T follicular helper cell (primary cell): Measurements from ENCODE around the gene OSCAR.
"Not testable (repeated sequence)": the region's sequence is repeated elsewhere in the genome, so short reads cannot be mapped to it uniquely, and the experiment has no call there.

ENCODE experiments used
- DNase-seq: peaks from one replicate; pipeline ENCODE4 v3.0.0-alpha.2; 2020; ENCODE audit warnings: low read depth

The OSCAR gene

DNA sequence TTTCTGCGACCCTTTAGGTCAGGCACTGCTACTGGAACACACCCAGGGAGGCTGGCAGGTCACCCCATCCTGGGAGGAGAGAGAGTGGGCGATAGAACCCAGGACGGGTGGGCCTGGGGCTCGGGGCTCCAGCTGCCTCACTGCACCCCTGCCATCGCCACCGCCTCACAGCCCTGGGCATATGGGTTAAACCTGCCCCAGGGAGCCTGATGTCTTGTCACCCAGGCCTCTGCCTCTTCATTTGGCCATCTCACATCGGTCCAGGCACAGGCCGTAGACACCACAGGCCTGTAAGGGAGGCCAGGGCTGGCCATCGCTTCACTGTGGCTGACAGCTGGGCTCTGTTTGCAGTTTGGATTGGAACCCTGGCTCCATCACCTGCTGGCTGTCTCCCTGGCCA, 25.1 kb upstream of the OSCAR start:
- no peak for DNase-seq

DNA sequence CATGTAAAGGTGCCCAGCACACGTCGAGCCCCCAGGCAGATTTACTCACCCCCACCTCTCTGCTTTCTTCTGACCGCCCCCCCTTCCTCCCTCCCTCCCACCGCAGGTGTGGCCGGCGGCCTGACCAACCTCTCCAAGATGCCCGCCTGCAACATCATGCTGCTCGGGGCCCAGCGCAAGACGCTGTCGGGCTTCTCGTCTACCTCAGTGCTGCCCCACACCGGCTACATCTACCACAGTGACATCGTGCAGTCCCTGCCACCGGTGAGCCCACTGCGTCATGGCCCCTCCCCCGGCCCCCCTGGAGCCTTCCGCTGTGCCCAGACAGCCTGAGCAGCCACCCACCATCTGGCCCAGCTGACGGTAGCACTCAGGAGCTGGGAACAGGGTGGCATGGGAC, 23.8 kb upstream of the OSCAR start:
- no peak for DNase-seq

DNA sequence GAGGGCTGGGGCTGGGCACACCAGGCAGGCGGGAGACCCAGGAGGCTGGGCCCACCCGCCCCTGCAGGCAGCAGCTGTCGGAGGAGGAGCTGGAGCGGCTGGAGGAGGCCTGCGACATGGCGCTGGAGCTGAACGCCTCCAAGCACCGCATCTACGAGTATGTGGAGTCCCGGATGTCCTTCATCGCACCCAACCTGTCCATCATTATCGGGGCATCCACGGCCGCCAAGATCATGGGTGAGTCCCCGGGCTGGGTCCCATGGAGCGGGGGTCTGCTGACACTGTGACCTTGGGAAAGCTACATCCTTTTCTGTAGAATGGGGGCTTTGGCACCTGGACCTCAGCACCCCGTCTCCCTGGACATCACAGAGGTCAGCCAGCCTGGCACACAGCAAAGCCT, 23.1 kb upstream of the OSCAR start:
- DNase-seq: no peak

DNA sequence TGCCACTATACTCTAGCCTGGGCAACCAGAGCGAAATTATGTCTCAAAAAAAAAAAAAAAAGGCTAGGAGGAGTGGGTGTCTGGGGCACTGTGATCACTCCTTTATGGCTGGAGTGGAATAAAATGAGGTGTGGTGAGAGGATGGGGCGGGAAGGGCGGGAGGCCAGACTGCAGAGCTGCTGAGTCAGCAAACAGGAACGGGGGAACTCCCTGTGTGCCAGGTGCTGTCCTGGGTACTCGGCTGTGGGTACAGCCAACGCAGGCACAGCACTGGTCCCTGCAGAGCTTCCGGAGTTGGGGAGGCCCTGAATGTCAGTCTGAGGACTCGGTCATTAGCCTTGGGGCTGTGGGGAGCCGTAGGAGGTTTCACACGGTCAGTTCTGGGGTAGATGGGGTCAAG, 20.7 kb upstream of the OSCAR start:
- DNase-seq: no peak

DNA sequence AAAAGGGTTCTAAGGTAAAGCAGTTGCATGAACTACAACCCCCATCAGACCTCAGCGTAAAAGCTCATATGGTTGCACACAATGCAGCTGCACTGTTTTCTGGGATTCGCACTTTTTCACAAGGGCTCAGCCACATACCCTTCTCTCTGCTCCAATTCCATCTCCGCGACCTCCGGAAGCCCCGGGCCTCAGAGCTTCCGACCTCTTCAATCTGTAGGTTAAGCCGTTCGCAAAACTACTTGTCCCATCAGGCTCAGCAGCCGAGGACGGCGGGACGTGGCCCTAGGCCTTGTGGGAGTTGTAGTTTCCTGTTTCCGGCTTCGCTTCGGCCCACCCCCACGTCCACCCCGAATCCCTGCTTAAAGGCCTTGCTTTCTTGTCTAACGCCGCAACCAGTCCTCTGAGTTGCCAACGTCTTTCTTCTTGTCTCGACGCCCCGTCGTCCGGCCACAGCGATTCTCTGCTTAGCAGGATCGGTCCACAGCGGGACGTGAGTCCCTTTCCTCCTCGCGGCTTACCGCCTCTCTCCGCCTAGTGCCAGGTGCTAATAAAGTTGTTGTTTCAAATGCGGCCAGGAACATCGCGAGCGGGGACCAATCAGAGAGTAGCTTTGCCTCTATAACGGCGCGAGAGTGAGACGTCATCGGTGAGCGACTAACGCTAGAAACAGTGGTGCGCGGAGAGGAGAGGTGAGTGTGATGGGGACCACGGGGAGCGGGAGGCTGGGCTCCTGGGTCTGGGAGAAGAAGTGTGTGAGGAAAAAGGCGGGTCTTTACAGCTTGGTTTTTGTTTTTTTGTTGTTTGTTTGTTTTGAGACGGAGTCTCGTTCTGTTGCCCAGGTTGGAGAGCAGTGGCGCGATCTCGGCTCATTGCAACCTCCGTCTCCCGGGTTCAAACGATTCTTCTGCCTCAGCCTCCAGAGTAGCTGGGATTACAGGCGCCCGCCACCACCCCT, 14.8 kb upstream of the OSCAR start, which contains the start of the genes PRPF31 and TFPT:
TSS of gene PRPF31 (plus strand) at position 646 of the 955 bp plus-strand sequence. CDS start 2,525 bp downstream, outside the sequence.
TSS of gene TFPT (minus strand) at position 549 of the 955 bp plus-strand sequence. CDS start at position 161, 388 bp downstream.
- peak; percentile 97 for DNase-seq

DNA sequence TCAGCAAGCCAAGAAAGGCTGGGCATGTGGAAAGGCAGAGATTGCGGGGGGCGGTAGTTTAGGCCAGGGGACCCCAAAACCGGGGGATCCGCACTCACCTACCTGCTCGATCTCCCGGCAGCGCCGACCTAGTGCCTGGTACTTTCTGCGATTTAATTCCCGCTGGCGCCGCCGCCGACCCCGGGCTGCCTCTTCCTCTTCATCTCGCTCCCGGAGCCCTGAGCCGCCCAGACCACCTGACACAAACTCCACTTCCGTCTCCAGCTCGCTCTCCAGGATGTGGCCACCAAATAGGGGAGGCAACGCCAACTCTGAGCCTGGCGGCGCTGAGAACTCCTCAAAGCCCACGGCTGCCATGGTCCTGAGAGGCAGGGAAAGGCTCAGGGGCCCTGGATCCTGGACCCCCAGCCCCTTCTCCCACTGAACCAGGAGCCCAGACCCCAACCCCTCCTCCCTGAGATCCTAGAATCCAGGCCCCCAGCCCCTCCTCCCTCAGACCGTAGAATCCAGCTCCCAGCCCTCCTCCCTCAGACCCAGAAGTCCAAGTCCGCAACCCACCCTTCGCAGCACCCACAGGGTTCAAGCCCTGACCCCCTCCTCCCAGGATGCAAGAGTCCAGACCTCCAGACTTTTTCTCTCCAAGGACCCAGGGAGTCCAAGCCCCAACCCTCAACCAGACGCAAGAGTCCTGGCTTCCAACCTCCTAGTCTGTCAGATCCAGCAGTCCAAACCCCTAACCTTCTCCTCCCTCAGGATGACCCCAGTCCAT, 13.9 kb upstream of the OSCAR start:
- DNase-seq: peak; percentile 36

DNA sequence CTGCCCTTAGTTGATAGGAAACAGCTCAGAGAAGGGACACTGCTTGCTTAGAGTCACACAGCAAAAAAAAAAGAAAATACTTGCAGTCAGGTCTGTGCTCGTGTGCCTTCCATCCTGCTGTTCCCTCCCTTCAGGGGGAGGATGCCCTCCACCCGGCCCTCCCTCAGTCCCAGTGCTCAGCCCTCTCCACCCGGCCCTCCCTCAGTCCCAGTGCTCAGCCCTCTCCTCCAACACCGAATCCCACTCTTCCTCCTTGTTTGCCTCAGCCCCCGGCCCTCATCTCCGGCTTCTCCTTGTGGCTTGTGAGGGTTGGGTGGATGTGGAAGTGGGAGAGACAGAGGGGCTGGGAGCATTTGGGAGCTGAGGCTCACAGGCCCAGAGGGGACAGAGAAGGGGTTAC, 9.0 kb upstream of the OSCAR start:
- no peak for DNase-seq

DNA sequence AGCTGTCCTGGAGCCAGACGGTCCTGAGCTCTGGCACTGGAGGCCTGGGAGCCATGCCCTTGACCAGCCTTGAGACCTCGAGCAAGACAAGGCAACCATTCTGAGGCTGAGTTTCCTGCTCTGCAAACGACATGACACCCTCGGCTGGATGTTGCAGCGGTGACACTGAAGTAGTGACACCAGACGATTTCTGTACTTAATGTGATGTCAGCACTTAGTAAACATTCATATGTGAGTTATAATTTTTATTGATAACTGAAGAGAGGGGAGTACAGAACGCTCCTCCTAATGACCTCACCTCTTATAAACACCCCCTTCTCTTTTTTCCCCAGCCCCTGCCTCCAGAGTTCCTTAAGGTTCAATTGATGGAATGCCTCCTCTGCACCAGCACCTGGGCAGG, 7.9 kb upstream of the OSCAR start:
- DNase-seq: no peak

DNA sequence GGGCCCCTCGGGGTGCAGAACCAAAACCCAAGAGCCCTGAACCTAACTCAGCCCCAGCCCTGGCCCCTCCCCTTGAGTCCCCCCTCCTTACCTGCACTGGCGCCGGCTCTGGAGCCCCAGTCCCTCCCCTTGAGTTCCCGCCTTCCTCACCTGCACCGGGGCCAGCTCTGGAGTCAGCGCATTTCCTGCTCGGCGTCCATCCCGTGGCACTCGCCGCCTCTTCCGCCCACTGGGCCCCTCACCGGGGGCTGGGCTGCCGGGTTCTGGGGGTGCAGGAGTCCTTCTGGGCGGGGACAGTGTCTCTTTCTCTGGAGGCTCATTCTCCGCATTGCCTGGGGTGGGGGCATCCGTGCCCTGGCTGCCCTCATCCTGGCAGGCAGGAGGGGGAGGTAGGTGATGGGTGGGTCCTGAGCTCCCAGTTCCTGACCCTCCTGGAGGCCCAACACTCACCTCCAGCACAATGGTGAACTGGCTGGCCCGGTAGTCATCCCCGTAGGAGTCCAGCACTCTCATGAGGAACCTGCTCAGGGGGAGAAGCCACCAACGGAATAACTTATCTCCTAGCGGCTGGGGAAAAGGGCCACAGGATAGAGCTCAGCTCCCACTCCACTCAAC, 7.4 kb upstream of the OSCAR start:
- no peak for DNase-seq

DNA sequence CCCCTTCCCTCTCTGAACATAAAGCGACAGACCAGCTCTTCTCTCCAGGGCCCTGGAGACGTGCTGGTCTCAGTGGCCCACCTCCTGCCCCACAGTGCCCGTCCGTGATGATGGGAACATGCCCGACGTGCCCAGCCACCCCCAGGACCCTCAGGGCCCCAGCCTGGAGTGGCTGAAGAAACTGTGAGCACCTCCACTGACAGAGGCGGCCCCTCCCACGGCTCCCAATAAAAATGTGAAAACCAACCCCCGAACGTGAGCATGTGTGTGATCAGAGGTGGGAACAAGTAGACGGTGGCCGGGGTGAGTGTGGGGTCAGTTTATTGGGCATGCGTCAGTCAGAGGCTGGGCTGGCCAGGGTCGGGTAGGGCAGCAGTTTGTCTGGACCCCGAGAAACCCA, 6.1 kb upstream of the OSCAR start:
- no peak for DNase-seq

DNA sequence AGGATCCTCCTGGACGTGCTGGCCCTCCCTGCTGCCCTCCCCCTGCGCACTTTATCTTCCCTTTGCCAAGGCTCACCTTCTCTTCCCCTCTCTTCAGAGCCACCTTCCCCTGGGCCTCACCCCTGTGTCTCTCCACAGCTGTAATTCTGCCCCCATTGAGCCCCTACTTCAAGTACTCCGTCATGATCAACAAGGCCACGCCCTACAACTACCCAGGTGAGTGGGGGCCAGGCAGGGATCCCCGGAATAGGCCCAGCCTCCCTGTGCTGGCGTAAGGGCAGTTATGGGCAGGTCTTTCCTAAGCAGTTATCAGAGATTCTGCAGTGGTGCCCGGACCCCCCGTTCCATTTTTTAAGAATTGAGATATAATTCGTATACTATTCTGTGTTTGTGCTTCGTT, 5.2 kb upstream of the OSCAR start:
- DNase-seq: no peak

DNA sequence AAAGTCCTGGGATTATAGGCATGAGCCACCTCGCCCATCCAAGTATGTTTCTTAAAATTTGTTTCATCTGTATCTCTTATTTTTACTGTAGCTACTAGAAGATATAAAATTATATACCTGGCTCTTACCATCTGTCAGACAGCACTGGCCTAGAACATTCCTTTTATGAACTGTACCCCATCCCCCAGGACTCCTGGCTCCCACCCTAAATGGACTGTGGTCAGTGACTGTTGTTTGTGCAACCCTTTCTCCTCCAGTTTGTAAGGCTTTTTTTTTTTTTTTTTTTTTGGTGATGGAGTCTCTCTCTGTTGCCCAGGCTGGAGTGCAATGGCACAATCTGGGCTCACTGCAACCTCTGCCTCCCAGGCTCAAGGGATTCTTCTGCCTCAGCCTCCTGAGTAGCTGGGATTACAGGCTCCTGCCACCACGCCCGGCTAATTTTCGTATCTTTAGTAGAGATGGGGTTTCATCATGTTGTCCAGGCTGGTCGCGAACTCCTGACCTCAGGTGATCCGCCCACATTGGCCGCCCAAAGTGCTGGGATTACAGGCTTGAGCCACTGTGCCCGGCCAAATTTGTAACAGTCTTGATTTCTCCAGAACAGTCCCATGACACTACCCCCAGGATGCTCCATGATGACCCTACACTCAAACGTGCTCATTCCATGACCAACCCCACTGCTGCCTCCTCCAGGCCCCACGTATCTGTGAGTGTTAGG, 4.6 kb upstream of the OSCAR start:
- DNase-seq: no peak

DNA sequence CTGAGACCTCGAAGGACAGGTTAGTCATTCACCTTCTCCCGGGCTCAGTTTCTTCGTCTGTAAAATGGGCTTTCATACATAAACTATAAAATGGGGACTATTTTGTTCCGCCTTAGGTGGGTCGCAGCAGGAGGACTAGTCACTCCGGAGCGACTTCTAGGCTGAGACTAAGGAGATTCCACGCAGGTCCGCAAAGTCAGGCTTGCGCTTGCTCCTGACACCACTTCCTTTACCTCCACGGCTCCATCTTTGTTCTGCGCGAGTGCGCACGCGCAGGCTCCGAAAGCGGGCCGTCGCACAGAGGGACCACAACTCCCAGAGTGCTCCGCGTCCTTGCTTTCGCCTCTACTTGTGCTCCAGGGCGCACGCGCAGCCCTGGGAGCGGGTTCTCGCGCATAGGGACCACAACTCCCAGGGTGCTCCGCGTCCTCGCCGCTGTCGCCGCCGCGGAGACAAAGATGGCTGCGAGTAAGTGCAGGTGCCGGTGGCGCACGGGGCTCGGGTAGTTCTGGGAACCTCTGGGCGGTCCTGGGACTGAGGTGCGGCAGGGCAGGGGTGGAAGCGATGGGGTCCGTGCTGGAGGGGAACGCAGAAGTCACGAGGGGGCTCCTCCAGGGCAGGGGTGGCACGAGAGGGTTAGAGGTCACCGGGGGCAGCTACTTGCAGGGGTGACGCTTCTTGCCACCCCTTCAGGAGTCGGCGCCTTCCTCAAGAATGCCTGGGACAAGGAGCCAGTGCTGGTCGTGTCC, 2.0 kb upstream of the OSCAR start, which contains the start of gene NDUFA3:
TSS of gene NDUFA3 (plus strand) at position 435 of the 749 bp plus-strand sequence. CDS start at position 459, 24 bp downstream.
- DNase-seq: peak; percentile 97

DNA sequence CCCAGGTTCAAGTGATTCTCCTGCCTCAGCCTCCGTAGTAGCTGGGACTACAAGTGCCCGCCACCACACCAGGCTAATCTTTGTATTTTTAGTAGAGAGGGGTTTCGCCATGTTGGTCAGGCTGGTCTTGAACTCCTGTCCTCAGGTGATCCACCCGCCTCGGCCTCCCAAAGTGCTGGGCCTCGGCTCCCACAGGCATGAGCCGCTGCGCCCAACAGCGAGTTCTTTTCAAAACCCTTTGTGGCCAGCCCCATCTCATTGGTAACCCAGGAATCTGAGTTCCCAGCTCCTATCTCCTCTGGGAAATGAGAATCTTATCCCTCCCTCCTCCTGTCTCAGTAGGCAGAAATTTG, 724 bp downstream of the OSCAR start:
- not testable (repeated sequence) for DNase-seq

DNA sequence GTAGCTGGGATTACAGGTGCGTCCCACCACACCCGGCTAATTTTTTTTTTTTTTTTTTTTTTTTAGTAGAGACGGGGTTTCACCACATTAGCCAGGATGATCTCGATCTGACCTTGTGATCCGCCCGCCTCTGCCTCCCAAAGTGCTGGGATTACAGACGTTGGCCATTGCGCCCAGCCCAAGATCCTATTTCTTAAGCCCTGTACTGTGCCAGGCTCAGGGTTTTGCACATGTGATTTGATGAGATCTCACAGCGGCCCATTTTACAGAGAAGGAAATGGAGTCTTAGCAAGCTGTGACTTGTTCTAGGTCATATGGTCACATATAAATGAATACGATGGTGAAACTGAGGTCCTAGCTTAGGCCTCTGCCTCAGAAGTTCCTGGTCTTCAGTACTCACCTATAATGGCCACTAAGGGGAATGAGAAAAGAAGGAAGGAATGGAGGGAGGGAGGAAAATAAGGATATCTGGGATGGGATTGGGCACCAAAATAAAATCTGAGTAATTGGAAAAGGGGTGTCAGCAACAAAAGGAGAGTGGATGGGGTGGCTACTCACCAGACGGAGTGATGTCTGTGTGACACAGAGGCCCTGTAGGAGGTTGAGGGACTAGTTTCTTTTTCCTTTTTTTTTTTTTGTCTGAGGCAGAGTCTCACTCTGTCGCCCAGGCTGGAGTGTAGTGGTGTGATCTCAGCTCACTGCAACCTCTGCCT, 1.3 kb downstream of the OSCAR start:
- no peak for DNase-seq

DNA sequence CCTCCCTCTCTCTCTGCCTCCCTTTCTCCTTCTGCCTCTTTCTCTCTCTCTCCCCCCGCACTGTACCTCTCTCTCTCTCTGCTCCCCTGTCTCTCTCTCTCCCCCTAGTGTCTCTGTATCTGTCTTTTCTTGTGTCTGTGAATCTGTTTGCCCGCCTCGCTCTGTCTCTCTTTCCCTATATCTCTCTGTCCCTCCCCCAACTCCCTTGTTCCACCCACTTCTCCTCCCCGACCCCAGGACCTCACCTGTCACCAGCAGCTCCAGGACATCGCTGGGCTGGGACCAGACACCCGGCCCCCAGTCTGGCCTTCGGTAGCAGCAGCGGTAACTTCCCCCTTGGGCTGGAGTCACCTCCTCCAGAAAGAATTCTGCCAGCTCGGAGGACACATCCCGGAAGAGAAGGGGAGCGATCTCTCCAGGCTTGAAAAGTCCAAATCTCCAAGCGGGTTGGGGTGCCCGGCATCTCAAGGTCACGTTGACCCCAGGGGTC, 3.9 kb downstream of the OSCAR start:
- DNase-seq: no peak

DNA sequence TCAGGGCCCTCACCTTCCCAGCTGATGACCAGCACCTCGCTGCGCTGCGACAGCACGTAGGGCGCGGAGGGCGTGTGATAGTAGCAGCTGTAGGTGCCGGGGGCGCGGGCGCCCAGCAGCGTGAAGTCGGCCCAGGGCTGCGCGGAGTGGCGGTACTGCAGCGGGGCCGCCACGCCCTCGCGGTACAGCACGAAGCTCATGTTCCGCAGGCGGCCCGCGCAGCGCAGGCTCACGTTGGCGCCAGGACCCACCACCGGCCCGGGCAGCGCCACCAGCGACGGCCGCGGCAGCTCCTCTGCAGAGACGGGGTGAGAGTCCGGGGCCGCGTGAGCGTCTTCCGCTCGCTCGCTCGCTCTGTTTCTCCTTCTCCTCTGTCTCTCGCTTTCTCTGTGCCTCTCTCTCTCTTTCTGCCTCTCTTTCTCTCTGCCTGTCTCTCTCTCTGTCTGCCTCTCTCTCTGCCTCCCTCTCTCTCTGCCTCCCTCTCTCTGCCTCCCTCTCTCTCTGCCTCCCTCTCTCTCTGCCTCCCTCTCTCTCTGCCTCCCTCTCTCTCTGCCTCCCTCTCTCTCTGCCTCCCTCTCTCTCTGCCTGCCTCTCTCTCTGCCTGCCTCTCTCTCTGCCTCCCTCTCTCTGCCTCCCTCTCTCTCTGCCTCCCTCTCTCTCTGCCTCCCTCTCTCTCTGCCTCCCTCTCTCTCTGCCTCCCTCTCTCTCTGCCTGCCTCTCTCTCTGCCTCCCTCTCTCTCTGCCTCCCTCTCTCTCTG, 4.6 kb downstream of the OSCAR start:
- DNase-seq: peak; percentile 15

DNA sequence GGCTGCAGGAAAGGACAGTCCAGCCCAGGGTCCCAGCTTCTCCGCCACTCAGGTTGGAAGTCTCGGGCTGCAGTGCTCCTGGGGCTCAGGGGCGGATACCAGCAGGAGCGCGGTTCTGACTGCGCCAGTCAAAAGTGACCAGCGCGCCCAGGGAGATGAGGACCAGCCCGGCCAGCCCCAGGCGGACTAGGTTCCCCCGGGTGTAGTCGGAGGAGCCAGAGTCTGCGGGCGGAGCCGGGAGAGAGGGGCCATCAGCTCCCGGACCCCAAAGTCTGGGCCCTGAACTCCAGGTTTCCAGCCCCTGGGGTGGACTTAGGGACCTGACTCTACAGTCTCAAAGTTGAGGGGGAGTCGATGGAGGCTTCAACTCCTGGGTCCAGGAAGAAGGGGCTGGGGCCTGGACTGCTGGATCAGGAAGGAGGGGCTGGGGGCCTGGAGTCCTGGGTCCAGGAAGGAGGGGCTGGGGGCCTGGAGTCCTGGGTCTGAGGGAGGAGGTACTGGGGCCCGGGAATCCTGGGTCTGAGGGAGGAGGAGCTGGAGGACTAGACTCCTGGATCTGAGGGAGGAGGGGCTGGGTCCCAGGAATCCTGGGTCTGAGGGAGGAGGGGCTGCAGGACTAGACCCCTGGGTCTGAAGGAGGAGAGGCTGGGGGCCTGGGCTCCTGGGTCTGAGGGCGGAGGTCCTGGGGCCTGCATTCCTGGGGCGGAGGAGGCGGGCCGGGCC, 5.3 kb downstream of the OSCAR start:
- DNase-seq: no peak
